Measurements from ENCODE around the gene ATP2A3.
A peak's percentile ranks its signal among the peaks of the same experiment; 100 is the strongest.

The ATP2A3 gene

GRCh38 chr17:3968015-3968414 lies 3.8 kb upstream of the ATP2A3 start:
- TF ChIP-seq GLIS3 (CRISPR knock-in tag; IDR thresholded peaks at IDR 0.05) (no peak), SNAI2 (CRISPR knock-in tag; IDR thresholded peaks at IDR 0.05) (no peak), ISL1 (CRISPR knock-in tag; IDR thresholded peaks at IDR 0.05) (no peak)
- no peak for ATAC-seq

DNA sequence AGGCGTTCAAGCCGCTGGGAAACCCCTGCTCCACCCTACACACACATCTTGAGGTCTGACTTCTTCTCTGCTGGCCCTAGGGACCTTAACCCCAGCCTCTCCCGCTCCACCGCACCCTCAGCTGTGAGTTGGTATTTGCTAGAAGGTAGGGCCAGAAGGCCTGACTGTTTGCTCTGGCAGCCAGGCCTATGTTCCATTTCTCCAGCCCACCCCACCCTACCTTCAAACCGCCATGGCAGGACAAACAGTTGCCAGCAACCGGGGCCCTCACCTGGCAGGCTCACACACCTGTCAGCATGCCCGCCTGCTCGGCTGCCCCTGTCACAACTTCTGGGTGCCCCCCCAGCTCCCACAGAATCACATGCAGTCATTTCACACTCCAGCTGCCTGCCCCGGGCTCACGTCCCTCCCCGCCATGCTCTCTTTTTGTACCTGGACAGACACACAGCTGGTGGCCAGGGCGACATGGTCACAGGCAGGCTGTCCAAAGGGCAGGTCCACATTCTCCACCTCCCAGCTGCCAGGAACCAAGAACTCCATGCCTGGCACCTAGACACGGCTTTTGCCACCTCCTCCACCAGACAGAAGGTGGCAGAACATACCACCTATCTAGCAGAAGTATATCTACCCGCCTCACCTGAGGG lies 2.6 kb upstream of the ATP2A3 start:
- no peak for ATAC-seq
- TF ChIP-seq ZNF565 (CRISPR knock-in tag; conservative IDR thresholded peaks at IDR 0.05; ENCODE audit: low read depth) (no peak), TCF4 (CRISPR knock-in tag; IDR thresholded peaks at IDR 0.05; ENCODE audit: borderline replicate concordance) (no peak), ARNTL (CRISPR knock-in tag; IDR thresholded peaks at IDR 0.05; ENCODE audit: borderline replicate concordance, low read depth) (no peak), PATZ1 (CRISPR knock-in tag; IDR thresholded peaks at IDR 0.05; ENCODE audit: borderline replicate concordance) (no peak), CSDC2 (CRISPR knock-in tag; IDR thresholded peaks at IDR 0.05) (no peak), GLIS3 (CRISPR knock-in tag; IDR thresholded peaks at IDR 0.05) (no peak), ISL1 (CRISPR knock-in tag; IDR thresholded peaks at IDR 0.05) (no peak), ESRRG (CRISPR knock-in tag; IDR thresholded peaks at IDR 0.05) (no peak), RARB (CRISPR knock-in tag; IDR thresholded peaks at IDR 0.05) (no peak), ZFP30 (CRISPR knock-in tag; IDR thresholded peaks at IDR 0.05) (no peak), ZNF70 (CRISPR knock-in tag; IDR thresholded peaks at IDR 0.05) (no peak)
- TF ChIP-seq, protein P1, sequence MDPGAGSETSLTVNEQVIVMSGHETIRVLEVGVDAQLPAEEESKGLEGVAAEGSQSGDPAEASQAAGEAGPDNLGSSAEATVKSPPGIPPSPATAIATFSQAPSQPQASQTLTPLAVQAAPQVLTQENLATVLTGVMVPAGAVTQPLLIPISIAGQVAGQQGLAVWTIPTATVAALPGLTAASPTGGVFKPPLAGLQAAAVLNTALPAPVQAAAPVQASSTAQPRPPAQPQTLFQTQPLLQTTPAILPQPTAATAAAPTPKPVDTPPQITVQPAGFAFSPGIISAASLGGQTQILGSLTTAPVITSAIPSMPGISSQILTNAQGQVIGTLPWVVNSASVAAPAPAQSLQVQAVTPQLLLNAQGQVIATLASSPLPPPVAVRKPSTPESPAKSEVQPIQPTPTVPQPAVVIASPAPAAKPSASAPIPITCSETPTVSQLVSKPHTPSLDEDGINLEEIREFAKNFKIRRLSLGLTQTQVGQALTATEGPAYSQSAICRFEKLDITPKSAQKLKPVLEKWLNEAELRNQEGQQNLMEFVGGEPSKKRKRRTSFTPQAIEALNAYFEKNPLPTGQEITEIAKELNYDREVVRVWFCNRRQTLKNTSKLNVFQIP (CRISPR knock-in tag; IDR thresholded peaks at IDR 0.05; ENCODE audit: borderline replicate concordance, low read depth), result no peak
- TF ChIP-seq, protein P2, sequence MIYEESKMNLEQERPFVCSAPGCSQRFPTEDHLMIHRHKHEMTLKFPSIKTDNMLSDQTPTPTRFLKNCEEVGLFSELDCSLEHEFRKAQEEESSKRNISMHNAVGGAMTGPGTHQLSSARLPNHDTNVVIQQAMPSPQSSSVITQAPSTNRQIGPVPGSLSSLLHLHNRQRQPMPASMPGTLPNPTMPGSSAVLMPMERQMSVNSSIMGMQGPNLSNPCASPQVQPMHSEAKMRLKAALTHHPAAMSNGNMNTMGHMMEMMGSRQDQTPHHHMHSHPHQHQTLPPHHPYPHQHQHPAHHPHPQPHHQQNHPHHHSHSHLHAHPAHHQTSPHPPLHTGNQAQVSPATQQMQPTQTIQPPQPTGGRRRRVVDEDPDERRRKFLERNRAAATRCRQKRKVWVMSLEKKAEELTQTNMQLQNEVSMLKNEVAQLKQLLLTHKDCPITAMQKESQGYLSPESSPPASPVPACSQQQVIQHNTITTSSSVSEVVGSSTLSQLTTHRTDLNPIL (CRISPR knock-in tag; IDR thresholded peaks at IDR 0.05; ENCODE audit: low read depth), result no peak

DNA sequence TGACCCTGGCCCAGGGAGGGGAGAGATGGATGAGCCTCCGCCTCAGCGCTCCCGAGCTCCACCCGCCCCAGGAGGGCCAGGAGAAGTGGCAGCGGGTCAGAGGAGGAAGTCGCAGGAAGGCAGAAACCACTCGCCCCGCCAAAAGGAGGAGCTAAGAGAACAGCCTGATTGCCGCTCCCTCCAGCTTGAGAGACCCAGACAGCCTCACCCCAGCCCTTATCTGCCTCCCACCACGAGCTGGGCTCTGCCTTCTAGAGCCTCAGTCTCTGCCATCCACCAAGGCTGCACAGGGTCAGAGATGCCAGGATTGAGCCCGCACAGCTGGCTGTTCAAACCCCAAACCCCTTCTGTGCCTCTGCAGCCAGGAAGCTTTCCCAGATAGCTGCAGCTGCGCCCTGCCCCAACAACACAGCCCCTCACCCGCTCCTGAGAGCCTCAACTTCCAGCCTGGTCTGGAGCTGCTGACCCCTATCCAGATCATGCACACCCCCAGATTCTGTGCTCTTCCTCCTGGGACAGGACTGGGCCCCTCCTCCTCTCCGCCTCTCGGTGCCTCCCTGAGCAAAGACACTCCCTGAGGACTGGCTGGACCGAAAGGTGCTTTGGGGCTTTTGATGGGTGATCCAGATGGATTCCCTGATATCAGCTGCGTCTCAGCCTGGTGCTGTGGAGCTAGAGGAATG lies 1.0 kb upstream of the ATP2A3 start:
- ATAC-seq, result peak; percentile 88

More for the DNA sequence above, 1.0 kb upstream of the ATP2A3 start:
- TF ChIP-seq, protein P3, sequence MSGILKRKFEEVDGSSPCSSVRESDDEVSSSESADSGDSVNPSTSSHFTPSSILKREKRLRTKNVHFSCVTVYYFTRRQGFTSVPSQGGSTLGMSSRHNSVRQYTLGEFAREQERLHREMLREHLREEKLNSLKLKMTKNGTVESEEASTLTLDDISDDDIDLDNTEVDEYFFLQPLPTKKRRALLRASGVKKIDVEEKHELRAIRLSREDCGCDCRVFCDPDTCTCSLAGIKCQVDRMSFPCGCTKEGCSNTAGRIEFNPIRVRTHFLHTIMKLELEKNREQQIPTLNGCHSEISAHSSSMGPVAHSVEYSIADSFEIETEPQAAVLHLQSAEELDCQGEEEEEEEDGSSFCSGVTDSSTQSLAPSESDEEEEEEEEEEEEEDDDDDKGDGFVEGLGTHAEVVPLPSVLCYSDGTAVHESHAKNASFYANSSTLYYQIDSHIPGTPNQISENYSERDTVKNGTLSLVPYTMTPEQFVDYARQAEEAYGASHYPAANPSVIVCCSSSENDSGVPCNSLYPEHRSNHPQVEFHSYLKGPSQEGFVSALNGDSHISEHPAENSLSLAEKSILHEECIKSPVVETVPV (CRISPR knock-in tag; IDR thresholded peaks at IDR 0.05), result no peak
- TF ChIP-seq TOX (CRISPR knock-in tag; IDR thresholded peaks at IDR 0.05; ENCODE audit: borderline replicate concordance) (no peak), TCF4 (CRISPR knock-in tag; IDR thresholded peaks at IDR 0.05; ENCODE audit: borderline replicate concordance) (no peak), PPARA (CRISPR knock-in tag; IDR thresholded peaks at IDR 0.05; ENCODE audit: borderline replicate concordance) (no peak), ZNF565 (CRISPR knock-in tag; conservative IDR thresholded peaks at IDR 0.05; ENCODE audit: low read depth) (no peak), ZNF70 (CRISPR knock-in tag; IDR thresholded peaks at IDR 0.05) (no peak), ZC3H10 (CRISPR knock-in tag; IDR thresholded peaks at IDR 0.05) (no peak), GLIS3 (CRISPR knock-in tag; IDR thresholded peaks at IDR 0.05) (no peak), ISL1 (CRISPR knock-in tag; IDR thresholded peaks at IDR 0.05) (no peak), RARB (CRISPR knock-in tag; IDR thresholded peaks at IDR 0.05) (no peak), CSDC2 (CRISPR knock-in tag; IDR thresholded peaks at IDR 0.05) (no peak), ZFP30 (CRISPR knock-in tag; IDR thresholded peaks at IDR 0.05) (no peak), ARNTL (CRISPR knock-in tag; IDR thresholded peaks at IDR 0.05; ENCODE audit: borderline replicate concordance, low read depth) (no peak), ZNF8 (CRISPR knock-in tag; IDR thresholded peaks at IDR 0.05) (no peak), ESRRG (CRISPR knock-in tag; IDR thresholded peaks at IDR 0.05) (no peak), SNAI2 (CRISPR knock-in tag; IDR thresholded peaks at IDR 0.05) (no peak), ZFP3 (CRISPR knock-in tag; IDR thresholded peaks at IDR 0.05) (no peak)
- TF ChIP-seq, protein P4, sequence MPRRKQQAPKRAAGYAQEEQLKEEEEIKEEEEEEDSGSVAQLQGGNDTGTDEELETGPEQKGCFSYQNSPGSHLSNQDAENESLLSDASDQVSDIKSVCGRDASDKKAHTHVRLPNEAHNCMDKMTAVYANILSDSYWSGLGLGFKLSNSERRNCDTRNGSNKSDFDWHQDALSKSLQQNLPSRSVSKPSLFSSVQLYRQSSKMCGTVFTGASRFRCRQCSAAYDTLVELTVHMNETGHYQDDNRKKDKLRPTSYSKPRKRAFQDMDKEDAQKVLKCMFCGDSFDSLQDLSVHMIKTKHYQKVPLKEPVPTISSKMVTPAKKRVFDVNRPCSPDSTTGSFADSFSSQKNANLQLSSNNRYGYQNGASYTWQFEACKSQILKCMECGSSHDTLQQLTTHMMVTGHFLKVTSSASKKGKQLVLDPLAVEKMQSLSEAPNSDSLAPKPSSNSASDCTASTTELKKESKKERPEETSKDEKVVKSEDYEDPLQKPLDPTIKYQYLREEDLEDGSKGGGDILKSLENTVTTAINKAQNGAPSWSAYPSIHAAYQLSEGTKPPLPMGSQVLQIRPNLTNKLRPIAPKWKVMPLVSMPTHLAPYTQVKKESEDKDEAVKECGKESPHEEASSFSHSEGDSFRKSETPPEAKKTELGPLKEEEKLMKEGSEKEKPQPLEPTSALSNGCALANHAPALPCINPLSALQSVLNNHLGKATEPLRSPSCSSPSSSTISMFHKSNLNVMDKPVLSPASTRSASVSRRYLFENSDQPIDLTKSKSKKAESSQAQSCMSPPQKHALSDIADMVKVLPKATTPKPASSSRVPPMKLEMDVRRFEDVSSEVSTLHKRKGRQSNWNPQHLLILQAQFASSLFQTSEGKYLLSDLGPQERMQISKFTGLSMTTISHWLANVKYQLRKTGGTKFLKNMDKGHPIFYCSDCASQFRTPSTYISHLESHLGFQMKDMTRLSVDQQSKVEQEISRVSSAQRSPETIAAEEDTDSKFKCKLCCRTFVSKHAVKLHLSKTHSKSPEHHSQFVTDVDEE (CRISPR knock-in tag; IDR thresholded peaks at IDR 0.05), result no peak
- TF ChIP-seq, protein P1 (CRISPR knock-in tag; IDR thresholded peaks at IDR 0.05; ENCODE audit: borderline replicate concordance, low read depth), result no peak

Data from SK-N-SH treated with all-trans-retinoic acid at 6 μM for 48 hours (cell line).